Measurements from ENCODE around the gene USH1C. TPM values are rescaled to one million over a fixed set of nuclear protein-coding genes. Genes with fewer than 3 reads are reported as not detected.

USH1C gene
- total and polyA plus RNA-seq, 2 experiments from 2014 or later = not detected

GRCh38 chr11:17476317-17477083 is 67.7 kb downstream of the USH1C start, which contains the start of gene ABCC8:
Gene ABCC8, minus strand, starts transcription at chr11:17476845. Its CDS starts 69 bp downstream, at chr11:17476776.
- Histone ChIP-seq H3F3A (ENCODE audit: insufficient read depth) (no peaks in the 10 kb centered on the region), H3K4me1 (ENCODE audit: insufficient read depth) (no peaks in the 10 kb centered on the region), H3K9me2 (ENCODE audit: insufficient read depth) (no peaks in the 10 kb centered on the region), H4K20me1 (ENCODE audit: insufficient read depth) (no peaks in the 10 kb centered on the region), H3K4me3 (no peak within 1 kb of the TSS), H3K9ac (no peak within 1 kb of the TSS), H2AFZ (no peak within 1 kb of the TSS), H3K36me3 (ENCODE audit: low read depth) (no peaks in the 10 kb centered on the region), H3K27ac (no peak within 1 kb of the TSS), H3K27me3 (replicated peaks; ENCODE audit: insufficient read depth) (peaks cover 55% of the 10 kb centered on the region), H3K4me2 (ENCODE audit: unreplicated experiment) (no peak within 1 kb of the TSS), H3K79me2 (ENCODE audit: insufficient read depth) (no peaks in the 10 kb centered on the region), H3K9me3 (ENCODE audit: low read depth) (no peaks in the 10 kb centered on the region)
- in situ Hi-C loops (cut with MboI) = no loop called here
- DNase-seq = no peak
- no peak for TF ChIP-seq EZH2 (IDR thresholded peaks at IDR 0.05; ENCODE audit: insufficient read depth, poor library complexity, severe bottlenecking)
- no peak for TF ChIP-seq EZH2phosphoT487 (IDR thresholded peaks at IDR 0.05; ENCODE audit: insufficient read depth, low read depth)
- WGBS, 2 experiments (ENCODE audit: low coverage in 1 of 2, low lambda C conversion rate in 2 of 2, missing lambda C conversion rate in 2 of 2) = 1 to 4% methylated on average over 38 to 59 of the region's 80 CpGs

- H2AFZ ChIP-seq = no peak overlapping the region
- in situ Hi-C loops (cut with MboI) = no loop called here
- H3F3A ChIP-seq (ENCODE audit: insufficient read depth) = no peaks in the 10 kb centered on the region
- H3K36me3 ChIP-seq (ENCODE audit: low read depth) = no peaks in the 10 kb centered on the region
- no peaks in the 10 kb centered on the region for H3K79me2 ChIP-seq (ENCODE audit: insufficient read depth)
- no peak overlapping the region for H3K4me2 ChIP-seq (ENCODE audit: unreplicated experiment)
- H3K9me2 ChIP-seq (ENCODE audit: insufficient read depth) = no peaks in the 10 kb centered on the region
- H3K4me1 ChIP-seq (ENCODE audit: insufficient read depth) = no peaks in the 10 kb centered on the region
- no peak overlapping the region for H3K4me3 ChIP-seq
- 2% methylated on average over 30 to 31 of the region's 31 CpGs for WGBS, 2 experiments (ENCODE audit: low coverage in 1 of 2, low lambda C conversion rate in 2 of 2, missing lambda C conversion rate in 2 of 2)
- H3K9ac ChIP-seq = no peak overlapping the region
- H3K27me3 ChIP-seq (replicated peaks; ENCODE audit: insufficient read depth) = peaks cover 55% of the 10 kb centered on the region
- DNase-seq = no peak
- no peaks in the 10 kb centered on the region for H4K20me1 ChIP-seq (ENCODE audit: insufficient read depth)
- no peak overlapping the region for H3K27ac ChIP-seq
- TF ChIP-seq EZH2phosphoT487 (IDR thresholded peaks at IDR 0.05; ENCODE audit: insufficient read depth, low read depth) (no peak), EZH2 (IDR thresholded peaks at IDR 0.05; ENCODE audit: insufficient read depth, poor library complexity, severe bottlenecking) (no peak)
- no peaks in the 10 kb centered on the region for H3K9me3 ChIP-seq (ENCODE audit: low read depth)
Observed at GRCh38 chr11:17475666-17476316, 68.4 kb downstream of the USH1C start.

GRCh38 chr11:17473071-17473744 is 71.0 kb downstream of the USH1C start:
- TF ChIP-seq EZH2phosphoT487 (IDR thresholded peaks at IDR 0.05; ENCODE audit: insufficient read depth, low read depth) (no peak), EZH2 (IDR thresholded peaks at IDR 0.05; ENCODE audit: insufficient read depth, poor library complexity, severe bottlenecking) (no peak)
- Histone ChIP-seq H3K27me3 (replicated peaks; ENCODE audit: insufficient read depth) (peaks cover 48% of the 10 kb centered on the region), H3K4me3 (no peak overlapping the region), H3K9me3 (ENCODE audit: low read depth) (no peaks in the 10 kb centered on the region), H3K9me2 (ENCODE audit: insufficient read depth) (no peaks in the 10 kb centered on the region), H3K36me3 (ENCODE audit: low read depth) (no peaks in the 10 kb centered on the region), H2AFZ (no peak overlapping the region), H3K79me2 (ENCODE audit: insufficient read depth) (no peaks in the 10 kb centered on the region), H3K9ac (no peak overlapping the region), H3K27ac (no peak overlapping the region), H3F3A (ENCODE audit: insufficient read depth) (no peaks in the 10 kb centered on the region), H4K20me1 (ENCODE audit: insufficient read depth) (no peaks in the 10 kb centered on the region), H3K4me2 (ENCODE audit: unreplicated experiment) (no peak overlapping the region), H3K4me1 (ENCODE audit: insufficient read depth) (no peaks in the 10 kb centered on the region)
- peak; percentile 5 for DNase-seq
- 30 to 39% methylated on average over 6 of the region's 6 CpGs for WGBS, 2 experiments (ENCODE audit: low coverage in 1 of 2, low lambda C conversion rate in 2 of 2, missing lambda C conversion rate in 2 of 2)
- in situ Hi-C loops (cut with MboI) = no loop called here

- WGBS, 2 experiments (ENCODE audit: low coverage in 1 of 2, low lambda C conversion rate in 2 of 2, missing lambda C conversion rate in 2 of 2) = 17 to 20% methylated on average over 3 of the region's 3 CpGs
- no peak overlapping the region for H3K4me3 ChIP-seq
Observed at GRCh38 chr11:17472467-17472866, 71.7 kb downstream of the USH1C start.

More at GRCh38 chr11:17472467-17472866, 71.7 kb downstream of the USH1C start:
- Histone ChIP-seq H2AFZ (no peak overlapping the region), H3K4me1 (ENCODE audit: insufficient read depth) (no peaks in the 10 kb centered on the region), H3K79me2 (ENCODE audit: insufficient read depth) (no peaks in the 10 kb centered on the region), H3F3A (ENCODE audit: insufficient read depth) (no peaks in the 10 kb centered on the region), H3K9ac (no peak overlapping the region), H3K27me3 (replicated peaks; ENCODE audit: insufficient read depth) (peaks cover 41% of the 10 kb centered on the region), H3K27ac (no peak overlapping the region), H3K9me3 (ENCODE audit: low read depth) (no peaks in the 10 kb centered on the region), H3K9me2 (ENCODE audit: insufficient read depth) (no peaks in the 10 kb centered on the region), H3K4me2 (ENCODE audit: unreplicated experiment) (no peak overlapping the region), H4K20me1 (ENCODE audit: insufficient read depth) (no peaks in the 10 kb centered on the region), H3K36me3 (ENCODE audit: low read depth) (no peaks in the 10 kb centered on the region)
- TF ChIP-seq EZH2phosphoT487 (IDR thresholded peaks at IDR 0.05; ENCODE audit: insufficient read depth, low read depth) = no peak
- no peak for TF ChIP-seq EZH2 (IDR thresholded peaks at IDR 0.05; ENCODE audit: insufficient read depth, poor library complexity, severe bottlenecking)
- DNase-seq = no peak
- in situ Hi-C loops (cut with MboI) = no loop called here
